NCI-H187 treated with DMSO at 0.1 percent for 48 hours (cell line): ENCODE results near the gene USP24.

Source experiments
- DNase-seq: peaks from one replicate; lab custom pipeline; 2025; lab: John Stamatoyannopoulos, UW

Gene USP24

GRCh38 chr1:55155522-55155921 is 59.6 kb downstream of the USP24 start:
- DNase-seq: no peak

- no peak for DNase-seq
Observed at GRCh38 chr1:55154616-55155015, 60.5 kb downstream of the USP24 start.

- DNase-seq: no peak
Observed at GRCh38 chr1:55153031-55153430, 62.1 kb downstream of the USP24 start.

- no peak for DNase-seq
Observed at GRCh38 chr1:55150880-55151588, 64.1 kb downstream of the USP24 start.

GRCh38 chr1:55148676-55149075 is 66.5 kb downstream of the USP24 start:
- DNase-seq: no peak

- no peak for DNase-seq
Observed at GRCh38 chr1:55147524-55147923, 67.6 kb downstream of the USP24 start.

GRCh38 chr1:55146781-55147180 is 68.4 kb downstream of the USP24 start:
- no peak for DNase-seq

GRCh38 chr1:55144886-55145285 is 70.3 kb downstream of the USP24 start:
- no peak for DNase-seq

- no peak for DNase-seq
Observed at GRCh38 chr1:55143684-55144083, 71.5 kb downstream of the USP24 start.

- no peak for DNase-seq
Observed at GRCh38 chr1:55141295-55141893, 73.8 kb downstream of the USP24 start.

GRCh38 chr1:55140546-55140983 is 74.6 kb downstream of the USP24 start:
- DNase-seq: peak; percentile 25

- no peak for DNase-seq
Observed at GRCh38 chr1:55140137-55140536, 75.0 kb downstream of the USP24 start.

GRCh38 chr1:55138823-55139222 is 76.3 kb downstream of the USP24 start:
- no peak for DNase-seq

GRCh38 chr1:55134152-55134808 is 80.9 kb downstream of the USP24 start:
- DNase-seq: no peak

GRCh38 chr1:55131801-55132200 is 83.4 kb downstream of the USP24 start:
- DNase-seq: no peak

- no peak for DNase-seq
Observed at GRCh38 chr1:55131218-55131617, 83.9 kb downstream of the USP24 start.

GRCh38 chr1:55129194-55129728 is 85.9 kb downstream of the USP24 start:
- no peak for DNase-seq

GRCh38 chr1:55128418-55128995 is 86.7 kb downstream of the USP24 start:
- DNase-seq: no peak

GRCh38 chr1:55127827-55128343 is 87.3 kb downstream of the USP24 start:
- no peak for DNase-seq

GRCh38 chr1:55124470-55124869 is 90.7 kb downstream of the USP24 start:
- no peak for DNase-seq

GRCh38 chr1:55120538-55120937 is 94.6 kb downstream of the USP24 start:
- DNase-seq: no peak

- no peak for DNase-seq
Observed at GRCh38 chr1:55118651-55119329, 96.4 kb downstream of the USP24 start.
